Naive thymus-derived CD4-positive, alpha-beta T cell (primary cell): Measurements from ENCODE around the gene CCDC9. TPM values are rescaled to one million over a fixed set of nuclear protein-coding genes. Genes with fewer than 3 reads are reported as not detected.
"Not testable (repeated sequence)": the region's sequence is repeated elsewhere in the genome, so short reads cannot be mapped to it uniquely, and the experiment has no call there.

Source experiments
- ATAC-seq: fragments of 150-1000 bp; cut with Tn5 transposase; 2 replicates; pipeline ENCODE4 v1.10.0; 2021; ENCODE audit warnings: mild to moderate bottlenecking, moderate library complexity
- CTCF ChIA-PET: fragments of 350-600 bp; sonication (Branson Sonifier 250); formaldehyde crosslinking; loops from one replicate; lab custom pipeline; 2021; ENCODE audit warnings: antibody characterized with exemption; lab: Charles Lee
- POLR2A ChIA-PET: fragments of 350-600 bp; sonication (Branson Sonifier 250); formaldehyde crosslinking; loops from one replicate; lab custom pipeline; 2021; ENCODE audit warnings: antibody characterized with exemption, inconsistent platforms; lab: Charles Lee
- DNase-seq, 9 donors: peaks; one replicate each; pipeline versions ENCODE4 v3.0.0 to v3.0.0-alpha.2; 2020 to 2022; ENCODE audit warnings: mixed read lengths in 1 of 9
- H3K27ac ChIP-seq: one replicate; pipeline ENCODE4 v1.7.0; 2013; ENCODE audit warnings: mild to moderate bottlenecking, low read depth, low read length, moderate library complexity
- H3K27me3 ChIP-seq, 2 donors: one replicate each; pipeline ENCODE4 v1.7.0; 2013; ENCODE audit warnings: low read length in 2 of 2, mild to moderate bottlenecking in 2 of 2, moderate library complexity in 2 of 2; ENCODE audit not compliant: control insufficient read depth in 2 of 2, insufficient read depth in 2 of 2
- H3K36me3 ChIP-seq, 3 experiments: 1 replicate in 2 of 3; 2 replicates in 1 of 3; pipeline ENCODE4 v1.7.0; 2013; ENCODE audit warnings: low read length in 3 of 3, mild to moderate bottlenecking in 3 of 3, moderate library complexity in 1 of 3; ENCODE audit not compliant: insufficient read depth in 3 of 3, control insufficient read depth in 2 of 3
- H3K4me1 ChIP-seq, 2 donors: one replicate each; pipeline ENCODE4 v1.7.0; 2013; ENCODE audit warnings: low read length in 2 of 2, mild to moderate bottlenecking in 2 of 2, moderate library complexity in 1 of 2; ENCODE audit not compliant: control insufficient read depth in 2 of 2, insufficient read depth in 2 of 2
- H3K4me3 ChIP-seq: 2 replicates; pipeline ENCODE4 v1.7.0; 2013; ENCODE audit warnings: mild to moderate bottlenecking, low read length
- H3K9me3 ChIP-seq, 3 experiments: 1 replicate in 2 of 3; 2 replicates in 1 of 3; pipeline ENCODE4 v1.7.0; 2013; ENCODE audit warnings: low read length in 3 of 3; ENCODE audit not compliant: control insufficient read depth in 2 of 3
- H3K27ac Mint-ChIP-seq, 9 donors: one replicate each; pipeline ENCODE4 v1.8.0; 2020 to 2022; ENCODE audit warnings: mixed read lengths in 9 of 9, mild to moderate bottlenecking in 8 of 9, moderate library complexity in 5 of 9, inconsistent platforms in 2 of 9
- H3K27me3 Mint-ChIP-seq, 5 donors: one replicate each; pipeline ENCODE4 v1.8.0; 2021 to 2022; ENCODE audit warnings: mixed read lengths in 5 of 5, mild to moderate bottlenecking in 1 of 5
- H3K36me3 Mint-ChIP-seq, 5 donors: one replicate each; pipeline ENCODE4 v1.8.0; 2020 to 2022; ENCODE audit warnings: mixed read lengths in 5 of 5, mild to moderate bottlenecking in 3 of 5, inconsistent platforms in 1 of 5
- H3K4me1 Mint-ChIP-seq, 7 donors: one replicate each; pipeline ENCODE4 v1.8.0; 2020 to 2022; ENCODE audit warnings: mixed read lengths in 7 of 7, mild to moderate bottlenecking in 3 of 7, inconsistent platforms in 1 of 7
- H3K4me3 Mint-ChIP-seq, 10 donors: one replicate each; pipeline ENCODE4 v1.8.0; 2020 to 2022; ENCODE audit warnings: mild to moderate bottlenecking in 10 of 10, mixed read lengths in 10 of 10, moderate library complexity in 6 of 10, inconsistent platforms in 2 of 10
- H3K9me3 Mint-ChIP-seq, 11 donors: one replicate each; pipeline ENCODE4 v1.8.0; 2020 to 2022; ENCODE audit warnings: mixed read lengths in 11 of 11, mild to moderate bottlenecking in 4 of 11, inconsistent platforms in 1 of 11, moderate library complexity in 1 of 11
- intact Hi-C, 2 donors: fragments of 100-400 bp; cut with micrococcal nuclease; formaldehyde crosslinking; loops; one replicate each; pipeline ENCODE4 v1.15.1; 2023
- polyA plus RNA-seq, 2 donors: library from polyadenylated mRNA; unstranded; fragments of 300-500 nt; fragmentation: Illumina TruSeq; gene quantifications; one replicate each; pipeline ENCODE4 v1.2.3, GENCODE V29; 2021
- total RNA-seq, 6 experiments: library from RNA in 5 of 6; stranded (reverse) in 5 of 6; gene quantifications; 1 replicate in 5 of 6; 2 replicates in 1 of 6; pipeline ENCODE4 v1.2.3 and lab custom pipeline; 2021 to 2026

CCDC9 gene
- total and polyA plus RNA-seq, 7 experiments from 2014 or later, result 8.5 to 80.0 (median 45.9) TPM

GRCh38 chr19:47257411-47258169 is 1.3 kb downstream of the CCDC9 start:
- H3K4me1 Mint-ChIP-seq, result peaks cover 35 to 46% (median 39%) of the 10 kb centered on the region in 7 donors
- Histone ChIP-seq H3K27ac (peak overlapping the region; percentile 90), H3K36me3 (peaks cover 0 to 42% (median 17%) of the 10 kb centered on the region in 3 experiments), H3K9me3 (no peaks in the 10 kb centered on the region), H3K4me1 (peaks cover 15 to 24% of the 10 kb centered on the region in 2 donors), H3K27me3 (no peaks in the 10 kb centered on the region), H3K4me3 (peak overlapping the region; percentile 65)
- intact Hi-C loops, result loop anchor here (1.0 to 5.0 kb wide), 10 partner anchors 15 to 1380 kb away; partner anchors contain the start of genes DBP (in 2 of the 2), DHX34 (in 2 of the 2), ARHGAP35 (in 1 of the 2) and CCDC61 (in 1 of the 2)
- peaks cover 0 to 2% (median 0%) of the 10 kb centered on the region in 11 donors for H3K9me3 Mint-ChIP-seq
- H3K27me3 Mint-ChIP-seq, result peaks cover 0 to 2% (median 0%) of the 10 kb centered on the region in 5 donors
- H3K4me3 Mint-ChIP-seq, result peak overlapping the region; percentile 85 to 97 (median 90)
- ChIA-PET POLR2A (interaction anchor here (0.7 to 4.2 kb wide), 10 partner anchors 12 to 147 kb away, joined by 3 to 44 read pairs (median 7); partner anchors contain the start of genes INAFM1 and ZC3H4), CTCF (interaction anchor here (0.5 to 1.8 kb wide), 2 partner anchors 13 to 29 kb away, joined by 6 to 8 read pairs; no protein-coding TSS in a partner anchor)
- peak overlapping the region; percentile 90 to 99 (median 97) for H3K27ac Mint-ChIP-seq
- no peak for ATAC-seq
- peaks cover 11 to 33% (median 25%) of the 10 kb centered on the region in 5 donors for H3K36me3 Mint-ChIP-seq
- DNase-seq, result no peak

DNA sequence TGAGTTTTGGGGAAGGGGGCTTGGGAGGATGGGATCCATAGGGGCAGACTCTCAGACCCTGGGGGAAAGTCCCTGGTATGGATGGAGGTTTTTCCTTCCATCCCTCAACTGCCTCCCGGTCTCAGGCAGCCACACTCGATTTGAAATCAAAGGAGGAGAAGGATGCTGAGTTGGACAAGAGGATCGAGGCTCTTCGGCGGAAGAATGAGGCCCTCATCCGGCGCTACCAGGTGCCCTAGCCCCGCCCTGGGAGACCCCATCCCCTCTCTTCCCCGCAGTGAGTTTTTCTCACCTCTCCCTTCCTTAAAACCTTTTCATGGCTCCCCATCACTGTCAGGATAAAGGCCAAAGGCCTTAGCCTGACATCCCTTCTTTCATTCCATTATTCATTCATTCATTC is 2.1 kb downstream of the CCDC9 start:
- Mint-ChIP-seq H3K4me1 (peaks cover 35 to 46% (median 39%) of the 10 kb centered on the region in 7 donors), H3K4me3 (peak overlapping the region; percentile 38 to 97 (median 90)), H3K9me3 (peaks cover 0 to 2% (median 0%) of the 10 kb centered on the region in 11 donors), H3K27me3 (peaks cover 0 to 2% (median 0%) of the 10 kb centered on the region in 5 donors), H3K36me3 (peaks cover 11 to 34% (median 25%) of the 10 kb centered on the region in 5 donors), H3K27ac (peak overlapping the region in 8 of 9 donors; percentile 33 to 99 (median 94))
- Histone ChIP-seq H3K36me3 (peaks cover 0 to 50% (median 18%) of the 10 kb centered on the region in 3 experiments), H3K27me3 (no peaks in the 10 kb centered on the region), H3K4me3 (no peak overlapping the region), H3K9me3 (no peaks in the 10 kb centered on the region), H3K27ac (peak overlapping the region; percentile 31), H3K4me1 (peaks cover 15 to 24% of the 10 kb centered on the region in 2 donors)
- ChIA-PET POLR2A (interaction anchor here (3.7 kb wide), 1 partner anchor 16 kb away, joined by 16 read pairs; no protein-coding TSS in a partner anchor), CTCF (interaction anchor here (0.7 kb wide), 1 partner anchor 23 kb away, joined by 3 read pairs; no protein-coding TSS in a partner anchor)
- no peak for DNase-seq
- no peak for ATAC-seq
- intact Hi-C loops, result loop anchor here (5.0 kb wide), 4 partner anchors 396 to 1379 kb away; partner anchors contain the start of genes DBP (in 2 of the 2), ARHGAP35 (in 1 of the 2) and CCDC61 (in 1 of the 2)

DNA sequence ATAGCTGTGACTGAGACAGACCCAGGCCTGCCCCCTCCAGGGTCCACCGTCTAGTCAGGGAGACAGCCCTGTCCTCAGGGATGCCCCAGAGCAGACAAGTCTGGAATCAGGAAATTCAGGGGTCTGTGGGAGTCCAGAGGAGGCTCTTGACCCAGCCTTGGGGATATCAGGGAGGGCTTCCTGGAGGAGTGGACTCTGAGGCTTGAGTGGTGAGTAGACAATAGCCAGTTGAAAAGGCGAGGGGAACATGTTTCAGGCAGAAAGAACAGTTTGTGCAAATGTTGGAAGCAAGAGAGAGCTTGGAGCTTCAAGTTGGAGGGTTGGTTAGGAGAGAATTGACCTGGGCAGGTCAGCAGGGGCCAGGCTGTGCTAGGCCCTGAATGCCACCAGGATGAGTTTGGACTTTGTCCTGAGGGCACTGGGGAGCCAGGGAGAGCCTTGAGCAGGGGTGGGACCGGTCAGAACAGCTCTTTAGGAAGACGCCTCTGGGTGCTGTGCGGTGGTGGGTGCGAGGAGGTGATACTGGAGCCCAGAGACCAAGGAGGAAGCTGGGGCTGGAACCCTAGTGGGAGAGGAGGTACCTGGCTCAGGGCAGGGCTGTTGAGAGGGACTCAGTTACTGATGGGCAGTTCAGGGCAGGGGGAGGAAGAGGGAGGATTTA is 2.7 kb downstream of the CCDC9 start:
- Mint-ChIP-seq H3K4me1 (peaks cover 35 to 46% (median 39%) of the 10 kb centered on the region in 7 donors), H3K27ac (peak overlapping the region; percentile 35 to 99 (median 66)), H3K4me3 (peak overlapping the region; percentile 38 to 97 (median 70)), H3K9me3 (peaks cover 0 to 2% (median 0%) of the 10 kb centered on the region in 11 donors), H3K27me3 (peaks cover 0 to 2% (median 0%) of the 10 kb centered on the region in 5 donors), H3K36me3 (peaks cover 11 to 34% (median 26%) of the 10 kb centered on the region in 5 donors)
- ChIA-PET POLR2A (interaction anchor here (1.1 to 3.7 kb wide), 2 partner anchors 15 to 33 kb away, joined by 3 to 16 read pairs; no protein-coding TSS in a partner anchor), CTCF (interaction anchor here (0.7 kb wide), 1 partner anchor 23 kb away, joined by 3 read pairs; no protein-coding TSS in a partner anchor)
- Histone ChIP-seq H3K27me3 (no peaks in the 10 kb centered on the region), H3K27ac (no peak overlapping the region), H3K4me3 (no peak overlapping the region), H3K36me3 (peaks cover 0 to 52% (median 18%) of the 10 kb centered on the region in 3 experiments), H3K9me3 (no peaks in the 10 kb centered on the region), H3K4me1 (peaks cover 15 to 24% of the 10 kb centered on the region in 2 donors)
- ATAC-seq, result no peak
- DNase-seq, result no peak
- intact Hi-C loops, result loop anchor here (5.0 kb wide), 4 partner anchors 397 to 1378 kb away; partner anchors contain the start of genes DBP (in 2 of the 2), ARHGAP35 (in 1 of the 2) and CCDC61 (in 1 of the 2)

GRCh38 chr19:47260476-47260875 is 4.2 kb downstream of the CCDC9 start:
- peaks cover 35 to 46% (median 39%) of the 10 kb centered on the region in 7 donors for H3K4me1 Mint-ChIP-seq
- Histone ChIP-seq H3K36me3 (peaks cover 0 to 66% (median 28%) of the 10 kb centered on the region in 3 experiments), H3K27me3 (no peaks in the 10 kb centered on the region), H3K9me3 (no peaks in the 10 kb centered on the region), H3K27ac (no peak overlapping the region), H3K4me1 (peaks cover 15 to 24% of the 10 kb centered on the region in 2 donors), H3K4me3 (no peak overlapping the region)
- CTCF ChIA-PET, result interaction anchor here (1.4 kb wide), 1 partner anchor 13 kb away, joined by 3 read pairs; no protein-coding TSS in a partner anchor
- H3K4me3 Mint-ChIP-seq, result peak overlapping the region in 1 of 10 donors; percentile 51
- ATAC-seq (no peak), DNase-seq (no peak)
- intact Hi-C loops, result no loop called here
- POLR2A ChIA-PET, result interaction anchor here (3.7 kb wide), 1 partner anchor 14 kb away, joined by 16 read pairs; no protein-coding TSS in a partner anchor
- peaks cover 0 to 2% (median 0%) of the 10 kb centered on the region in 11 donors for H3K9me3 Mint-ChIP-seq
- peaks cover 0 to 2% (median 0%) of the 10 kb centered on the region in 5 donors for H3K27me3 Mint-ChIP-seq
- H3K27ac Mint-ChIP-seq, result peak overlapping the region in 1 of 9 donors; percentile 58
- peaks cover 11 to 41% (median 33%) of the 10 kb centered on the region in 5 donors for H3K36me3 Mint-ChIP-seq

DNA sequence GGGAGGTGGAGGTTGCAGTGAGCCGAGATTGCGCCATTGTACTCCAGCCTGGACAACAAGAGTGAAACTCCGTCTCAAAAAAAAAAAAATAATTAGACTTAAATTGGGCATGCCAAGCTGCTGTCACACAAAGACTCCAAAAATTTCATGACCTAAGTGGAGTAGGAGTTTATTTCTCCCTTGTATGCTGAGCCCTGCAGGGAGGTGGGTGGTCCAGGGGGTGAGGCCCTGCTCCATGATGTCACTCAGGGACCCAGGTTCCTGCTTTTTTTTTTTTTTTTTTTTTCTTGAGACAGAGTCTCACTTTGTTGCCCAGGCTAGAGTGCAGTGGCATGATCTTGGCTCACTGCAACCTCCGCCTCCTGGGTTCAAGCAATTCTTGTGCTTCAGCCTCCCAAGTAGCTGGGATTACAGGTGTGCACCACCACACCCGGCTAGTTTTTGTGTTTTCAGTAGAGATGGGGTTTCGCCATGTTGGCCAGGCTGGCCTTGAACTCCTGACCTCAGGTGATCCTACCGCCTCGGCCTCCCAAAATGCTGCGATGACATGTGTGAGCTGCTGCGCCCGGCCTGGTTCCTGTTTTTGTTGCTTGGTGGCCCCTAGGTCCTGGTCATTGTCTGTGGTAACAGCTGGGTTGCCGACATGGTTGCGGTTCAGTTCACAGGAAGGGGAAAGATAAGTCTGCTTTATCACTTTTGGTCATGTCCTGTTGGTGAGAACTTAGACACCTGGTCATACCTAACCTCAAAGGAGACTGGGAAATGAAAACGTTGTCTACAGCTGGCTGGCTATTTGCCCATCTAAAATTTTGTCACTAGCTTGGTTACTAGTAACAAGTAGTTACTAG is 5.8 kb downstream of the CCDC9 start:
- peaks cover 11 to 24% of the 10 kb centered on the region in 2 donors for H3K4me1 ChIP-seq
- H3K27me3 Mint-ChIP-seq, DNase-seq, H3K4me3 ChIP-seq, CTCF ChIA-PET, H3K9me3 ChIP-seq, intact Hi-C loops, H3K27ac Mint-ChIP-seq, H3K9me3 Mint-ChIP-seq, H3K27me3 ChIP-seq, H3K4me3 Mint-ChIP-seq, H3K27ac ChIP-seq: not testable (repeated sequence)
- Mint-ChIP-seq H3K4me1 (peaks cover 32 to 39% (median 32%) of the 10 kb centered on the region in 7 donors), H3K36me3 (peaks cover 11 to 50% (median 34%) of the 10 kb centered on the region in 5 donors)
- POLR2A ChIA-PET, result interaction anchor here (0.8 to 3.7 kb wide), 3 partner anchors 12 to 90 kb away, joined by 3 to 16 read pairs (median 5); no protein-coding TSS in a partner anchor
- ATAC-seq, result peak; percentile 73
- peaks cover 0 to 78% (median 28%) of the 10 kb centered on the region in 3 experiments for H3K36me3 ChIP-seq
